SJCRH30 (cell line): ENCODE results near the gene RAET1E. TPM values are rescaled to one million over a fixed set of nuclear protein-coding genes. Genes with fewer than 3 reads are reported as not detected.
A peak's percentile ranks its signal among the peaks of the same experiment; 100 is the strongest.

Source experiments
- DNase-seq, 2 experiments: peaks; one replicate each; pipeline ENCODE4 v3.0.0-alpha.2; 2015 to 2020
- H3K27ac ChIP-seq: fragments of 250-450 bp; sonication (Bioruptor Pico); 2 replicates; pipeline ENCODE4 v1.5.1; 2020; ENCODE audit warnings: mild to moderate bottlenecking, moderate library complexity
- H3K27me3 ChIP-seq: fragments of 250-450 bp; sonication (Bioruptor Pico); 2 replicates; pipeline ENCODE4 v1.5.1; 2020; ENCODE audit warnings: mild to moderate bottlenecking, moderate library complexity
- H3K36me3 ChIP-seq: fragments of 250-450 bp; sonication (Bioruptor Pico); 2 replicates; pipeline ENCODE4 v1.5.1; 2020; ENCODE audit warnings: mild to moderate bottlenecking, moderate library complexity
- H3K4me1 ChIP-seq: fragments of 250-450 bp; sonication (Bioruptor Pico); 2 replicates; pipeline ENCODE4 v1.5.1; 2020; ENCODE audit warnings: mild to moderate bottlenecking, moderate library complexity
- H3K4me3 ChIP-seq: fragments of 250-450 bp; sonication (Bioruptor Pico); 2 replicates; pipeline ENCODE4 v1.5.1; 2020; ENCODE audit warnings: mild to moderate bottlenecking, moderate library complexity
- H3K9me3 ChIP-seq: fragments of 250-450 bp; sonication (Bioruptor Pico); replicated peaks from 2 replicates; pipeline ENCODE4 v1.5.1; 2020; ENCODE audit warnings: mild to moderate bottlenecking, moderate library complexity
- total RNA-seq: library from RNA; depleted of rRNA; stranded (reverse); fragments of >200 nt; shearing (Covaris generic); gene quantifications from 2 replicates; pipeline ENCODE4 v1.2.3, GENCODE V29; 2014

Gene RAET1E
- total RNA-seq, 1 experiment from 2014 or later, result not detected

GRCh38 chr6:149907317-149907716, 9.4 kb upstream of the RAET1E start:
- H3K9me3 ChIP-seq, result no peaks in the 10 kb centered on the region; the same call in 1 of the 2 replicates
- H3K4me3 ChIP-seq, result no peak overlapping the region
- H3K27me3 ChIP-seq, result peaks cover 23% of the 10 kb centered on the region
- H3K36me3 ChIP-seq, result no peaks in the 10 kb centered on the region
- H3K27ac ChIP-seq, result no peak overlapping the region
- no peak for DNase-seq
- H3K4me1 ChIP-seq, result no peaks in the 10 kb centered on the region

DNA sequence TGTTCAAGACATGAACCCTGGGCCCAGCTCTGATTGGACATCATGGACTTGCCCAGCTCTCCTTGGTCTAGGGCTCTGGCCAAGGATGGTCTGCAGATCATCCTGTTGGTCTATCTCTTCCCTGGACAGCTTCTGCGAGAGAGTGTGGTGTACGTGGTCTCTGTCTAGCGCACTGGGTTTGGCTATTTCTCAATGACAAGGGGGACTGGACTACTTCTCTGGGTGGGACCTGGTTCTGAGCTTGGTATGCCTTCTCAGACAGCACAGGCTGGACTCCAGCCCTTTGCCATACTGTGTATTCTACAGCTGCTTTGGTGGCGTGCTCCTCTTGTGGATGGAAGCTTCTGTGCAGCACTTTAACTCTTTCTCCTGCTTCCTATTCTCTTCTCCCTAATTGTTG, 8.5 kb upstream of the RAET1E start:
- Histone ChIP-seq H3K9me3 (no peaks in the 10 kb centered on the region; the same call in 1 of the 2 replicates), H3K27me3 (peaks cover 21% of the 10 kb centered on the region), H3K36me3 (no peaks in the 10 kb centered on the region), H3K4me3 (no peak overlapping the region), H3K4me1 (no peaks in the 10 kb centered on the region), H3K27ac (no peak overlapping the region)
- no peak for DNase-seq

DNA sequence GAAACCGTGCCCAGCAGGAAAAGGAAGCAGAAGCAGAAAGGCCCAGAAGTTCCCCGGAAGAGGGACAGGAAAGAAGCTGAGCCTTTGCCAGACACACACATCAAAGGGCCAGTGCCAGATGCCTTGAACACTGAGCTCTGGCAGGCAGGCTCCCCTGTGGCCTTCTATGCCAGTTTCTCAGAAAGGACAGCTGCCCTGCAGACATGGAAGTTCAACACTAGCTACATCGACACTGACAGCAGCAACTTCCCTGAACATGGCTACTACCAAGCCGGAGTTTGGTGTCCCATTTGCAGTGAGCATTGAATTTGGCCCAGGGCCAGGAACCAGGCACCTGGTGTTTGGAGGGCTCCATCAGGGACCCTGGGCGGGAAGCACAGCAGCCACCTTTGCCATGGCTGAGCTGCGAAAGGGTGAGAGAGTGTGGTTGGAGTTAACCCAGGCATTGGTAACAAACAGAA, 8.0 kb upstream of the RAET1E start:
- H3K27ac ChIP-seq, result no peak overlapping the region
- no peaks in the 10 kb centered on the region for H3K36me3 ChIP-seq
- H3K27me3 ChIP-seq, result peaks cover 25% of the 10 kb centered on the region
- no peak overlapping the region for H3K4me3 ChIP-seq
- H3K9me3 ChIP-seq, result no peaks in the 10 kb centered on the region; the same call in 1 of the 2 replicates
- H3K4me1 ChIP-seq, result no peaks in the 10 kb centered on the region
- no peak for DNase-seq

GRCh38 chr6:149905371-149905910, 7.5 kb upstream of the RAET1E start:
- H3K9me3 ChIP-seq, result no peaks in the 10 kb centered on the region; the same call in 1 of the 2 replicates
- no peak for DNase-seq
- H3K4me3 ChIP-seq, result no peak overlapping the region
- no peaks in the 10 kb centered on the region for H3K4me1 ChIP-seq
- no peaks in the 10 kb centered on the region for H3K36me3 ChIP-seq
- no peak overlapping the region for H3K27ac ChIP-seq
- peaks cover 25% of the 10 kb centered on the region for H3K27me3 ChIP-seq

GRCh38 chr6:149904661-149905370, 6.9 kb upstream of the RAET1E start:
- Histone ChIP-seq H3K9me3 (no peaks in the 10 kb centered on the region; the same call in 1 of the 2 replicates), H3K27ac (no peak overlapping the region), H3K27me3 (peaks cover 25% of the 10 kb centered on the region), H3K36me3 (no peaks in the 10 kb centered on the region), H3K4me3 (no peak overlapping the region), H3K4me1 (no peaks in the 10 kb centered on the region)
- DNase-seq, result no peak

DNA sequence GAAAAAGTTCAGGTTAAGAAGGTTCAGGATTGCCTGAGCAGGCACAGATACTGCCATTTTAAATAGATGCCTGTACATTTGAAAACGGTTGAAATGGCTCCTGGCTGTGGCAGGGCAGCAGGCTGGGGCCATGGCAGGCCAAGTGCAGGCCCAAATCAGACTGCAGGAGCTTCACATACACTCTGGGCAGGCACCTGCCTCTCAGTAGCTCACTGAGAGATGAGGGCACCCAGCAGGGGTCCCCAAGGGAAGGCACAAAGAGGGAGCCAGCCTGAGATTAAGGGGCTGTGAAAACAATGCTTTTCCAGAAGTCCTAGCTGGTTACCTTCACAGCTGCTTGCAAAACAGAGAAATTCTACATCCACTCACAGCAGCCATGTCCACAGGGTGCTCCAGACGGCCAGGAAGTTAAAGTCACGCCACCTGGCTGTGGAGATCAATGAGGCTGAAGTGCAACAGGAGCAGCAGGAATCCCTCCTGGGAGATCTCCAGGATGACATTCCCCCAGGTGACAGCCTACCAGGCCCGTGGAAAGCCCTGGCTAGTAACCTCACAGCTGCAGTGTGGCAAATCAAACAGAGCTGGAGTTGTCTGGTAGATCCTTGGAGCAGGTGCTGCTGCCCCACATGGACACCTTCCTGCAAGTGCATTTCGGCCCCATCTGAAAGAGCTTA, 6.2 kb upstream of the RAET1E start:
- no peaks in the 10 kb centered on the region for H3K4me1 ChIP-seq
- no peak for DNase-seq

GRCh38 chr6:149901444-149902140, 3.7 kb upstream of the RAET1E start:
- no peaks in the 10 kb centered on the region for H3K36me3 ChIP-seq
- H3K9me3 ChIP-seq, result no peaks in the 10 kb centered on the region
- H3K4me3 ChIP-seq, result no peak overlapping the region
- no peaks in the 10 kb centered on the region for H3K4me1 ChIP-seq
- no peak overlapping the region for H3K27ac ChIP-seq
- no peak for DNase-seq
- peaks cover 25% of the 10 kb centered on the region for H3K27me3 ChIP-seq

More for the DNA sequence above, 6.2 kb upstream of the RAET1E start:
- H3K36me3 ChIP-seq, result no peaks in the 10 kb centered on the region
- peaks cover 25% of the 10 kb centered on the region for H3K27me3 ChIP-seq
- no peaks in the 10 kb centered on the region; the same call in 1 of the 2 replicates for H3K9me3 ChIP-seq
- no peak overlapping the region for H3K27ac ChIP-seq
- no peak overlapping the region for H3K4me3 ChIP-seq

GRCh38 chr6:149900620-149901443, 2.9 kb upstream of the RAET1E start:
- Histone ChIP-seq H3K27ac (no peak overlapping the region), H3K4me3 (no peak overlapping the region), H3K4me1 (no peaks in the 10 kb centered on the region), H3K27me3 (peaks cover 25% of the 10 kb centered on the region), H3K36me3 (no peaks in the 10 kb centered on the region), H3K9me3 (no peaks in the 10 kb centered on the region)
- DNase-seq, result no peak

DNA sequence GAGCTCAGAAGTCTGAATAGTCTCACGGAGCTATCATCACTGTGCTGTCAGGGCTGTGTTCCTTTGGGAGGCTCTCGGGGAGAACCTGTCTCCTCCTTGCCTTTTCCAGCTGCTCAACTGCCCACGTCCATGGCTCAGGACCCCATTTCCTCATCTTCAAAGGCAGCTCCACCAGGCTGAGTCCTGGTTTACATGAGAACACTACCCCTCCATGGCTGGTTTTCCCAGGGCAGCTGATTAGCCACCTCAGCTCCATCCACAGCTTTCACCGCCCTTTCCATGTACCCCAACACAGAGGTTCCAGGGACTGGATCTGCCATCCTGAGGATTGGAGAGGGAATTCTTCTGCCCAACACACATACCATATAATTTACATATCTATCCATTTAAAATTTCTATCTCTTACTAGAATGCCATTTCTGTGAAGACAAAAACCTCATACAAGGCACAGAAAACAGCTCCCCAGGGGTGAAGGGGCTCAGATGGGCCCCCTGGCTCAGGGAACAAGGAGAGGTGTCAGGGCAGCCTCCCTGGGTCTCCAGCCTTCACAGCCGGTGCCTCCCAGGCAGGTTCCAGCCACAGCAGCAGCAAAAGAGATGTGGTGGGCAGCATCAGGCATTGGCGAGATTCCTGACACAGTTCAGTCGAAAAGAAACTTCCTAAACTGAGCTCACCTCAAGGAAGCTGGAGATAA, 2.2 kb upstream of the RAET1E start:
- no peaks in the 10 kb centered on the region for H3K9me3 ChIP-seq
- DNase-seq, result no peak
- no peaks in the 10 kb centered on the region for H3K4me1 ChIP-seq
- H3K27ac ChIP-seq, result no peak overlapping the region
- peaks cover 25% of the 10 kb centered on the region for H3K27me3 ChIP-seq
- H3K36me3 ChIP-seq, result no peaks in the 10 kb centered on the region
- H3K4me3 ChIP-seq, result no peak overlapping the region

DNA sequence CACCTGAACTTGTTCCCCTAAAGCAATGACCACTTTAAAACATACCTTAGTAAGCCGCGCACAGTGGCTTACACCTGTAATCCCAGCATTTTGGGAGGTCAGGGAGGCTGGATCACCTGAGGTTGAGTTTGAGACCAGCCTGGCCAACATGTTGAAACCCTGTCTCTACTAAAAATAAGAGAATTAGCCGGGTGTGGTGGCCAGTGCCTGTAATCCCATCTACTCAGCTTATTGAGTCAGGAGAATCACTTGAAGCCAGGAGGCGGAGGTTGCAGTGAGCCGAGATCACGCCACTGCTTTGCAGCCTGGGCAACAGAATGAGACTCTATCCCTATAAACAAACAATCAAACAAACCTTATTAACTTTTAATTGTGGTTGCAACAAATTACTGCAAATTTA, 1.6 kb upstream of the RAET1E start:
- H3K4me3 ChIP-seq, result no peak overlapping the region

DNA sequence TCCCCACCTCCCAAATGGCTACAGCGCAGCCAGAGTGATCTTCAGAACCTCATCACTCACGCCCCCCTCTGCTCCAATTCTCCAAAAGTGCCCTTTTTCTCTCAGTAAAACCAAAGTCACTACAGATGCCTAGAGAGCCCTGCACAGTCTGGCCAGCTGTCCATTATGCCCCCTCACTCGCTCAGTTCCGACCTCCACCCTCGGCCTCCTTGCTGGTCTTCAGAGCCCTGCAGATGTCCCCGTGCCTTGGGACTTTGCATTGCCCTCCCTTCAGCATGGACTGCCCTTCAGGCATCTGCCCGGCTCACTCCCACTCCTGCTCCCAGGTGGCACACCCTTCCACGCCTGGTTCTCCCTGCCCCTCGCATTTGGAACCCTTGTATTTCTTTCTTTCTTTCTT, 1.1 kb upstream of the RAET1E start:
- no peak for DNase-seq
- Histone ChIP-seq H3K4me1 (no peaks in the 10 kb centered on the region), H3K27ac (no peak overlapping the region), H3K36me3 (no peaks in the 10 kb centered on the region), H3K27me3 (peaks cover 20% of the 10 kb centered on the region), H3K4me3 (no peak overlapping the region), H3K9me3 (no peaks in the 10 kb centered on the region)

More for the DNA sequence above, 1.6 kb upstream of the RAET1E start:
- H3K9me3 ChIP-seq, result no peaks in the 10 kb centered on the region
- no peak for DNase-seq
- no peaks in the 10 kb centered on the region for H3K4me1 ChIP-seq
- H3K27ac ChIP-seq, result no peak overlapping the region
- peaks cover 25% of the 10 kb centered on the region for H3K27me3 ChIP-seq
- H3K36me3 ChIP-seq, result no peaks in the 10 kb centered on the region

DNA sequence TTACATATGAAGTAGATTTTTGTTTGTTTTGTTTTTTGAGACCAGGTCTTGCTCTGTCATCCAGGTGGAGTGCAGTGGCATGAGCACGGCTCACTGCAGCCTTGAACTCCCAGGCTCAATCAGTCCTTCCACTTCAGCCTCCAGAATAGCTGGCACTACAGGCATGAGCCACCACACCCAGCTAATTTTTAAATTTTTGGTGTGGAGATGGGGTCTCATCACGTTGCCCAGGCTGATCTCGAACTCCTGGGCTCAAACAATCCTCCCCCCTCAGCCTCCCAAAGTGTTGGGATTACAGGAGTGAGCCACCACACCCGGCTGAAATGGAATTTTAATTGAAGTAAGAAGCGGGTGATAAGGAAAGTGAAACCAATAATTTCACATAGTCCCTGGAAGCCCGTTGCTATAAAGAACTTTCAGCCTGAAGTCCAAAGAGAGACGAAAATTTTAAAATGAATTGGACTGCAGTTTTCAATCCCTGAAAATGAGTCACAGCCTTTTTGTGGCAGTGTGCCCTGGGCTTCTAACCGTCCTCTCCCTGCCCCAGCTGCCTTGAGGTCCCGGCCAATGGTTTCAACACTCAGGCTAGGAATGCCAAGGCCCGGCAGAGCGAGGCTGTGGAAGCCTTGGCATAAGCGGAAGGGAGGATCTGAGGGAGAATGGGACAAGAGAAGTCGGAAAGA, 757 bp downstream of the RAET1E start:
- DNase-seq, result peak in 1 of 2 experiments; percentile 28
- Histone ChIP-seq H3K4me3 (no peak overlapping the region), H3K36me3 (no peaks in the 10 kb centered on the region), H3K27me3 (peaks cover 7% of the 10 kb centered on the region; the same call in 1 of the 2 replicates), H3K4me1 (no peaks in the 10 kb centered on the region), H3K27ac (no peak overlapping the region), H3K9me3 (no peaks in the 10 kb centered on the region)

- Histone ChIP-seq H3K9me3 (no peaks in the 10 kb centered on the region), H3K4me1 (no peaks in the 10 kb centered on the region), H3K36me3 (no peaks in the 10 kb centered on the region), H3K27ac (no peak overlapping the region), H3K4me3 (no peak overlapping the region), H3K27me3 (peaks cover 5% of the 10 kb centered on the region; the same call in 1 of the 2 replicates)
- no peak for DNase-seq
Observed at GRCh38 chr6:149896491-149896890, 1.4 kb downstream of the RAET1E start.
